Measurements from ENCODE around the gene NCKAP5.

Gene NCKAP5

DNA sequence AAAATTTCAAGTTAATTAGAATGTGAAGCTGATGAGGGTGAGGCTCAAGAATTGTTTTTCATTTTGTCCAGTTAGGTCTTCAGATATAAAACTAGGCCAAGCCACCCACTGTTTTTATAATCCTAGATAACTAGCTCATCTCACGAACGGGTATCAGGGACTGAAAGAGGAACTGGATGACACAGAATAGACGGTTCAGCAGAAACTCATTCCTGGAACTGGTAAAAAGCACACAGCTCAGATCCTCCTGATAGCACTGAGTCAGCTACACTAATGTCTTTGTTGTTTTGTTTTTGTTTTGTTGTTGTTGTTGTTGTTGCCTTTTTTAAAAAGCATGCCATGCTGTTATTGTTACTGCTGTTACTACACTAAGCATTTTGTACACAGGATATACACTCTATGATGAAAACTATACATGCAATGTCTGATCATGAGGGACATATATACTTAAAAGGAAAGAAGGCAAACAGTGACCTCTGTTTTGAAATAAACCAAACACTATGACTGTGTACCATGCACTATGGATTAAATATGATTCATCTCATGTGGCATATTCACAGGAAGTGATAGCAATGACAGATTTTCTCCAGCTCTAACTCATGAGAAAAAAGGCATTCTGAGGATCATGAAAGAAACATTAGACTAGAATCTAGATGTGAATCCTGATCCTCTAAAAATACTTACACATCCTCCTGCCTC, 437.6 kb downstream of the NCKAP5 start:
- no peak for DNase-seq

- DNase-seq = no peak
Observed at GRCh38 chr2:133124446-133124845, 443.8 kb downstream of the NCKAP5 start.

DNA sequence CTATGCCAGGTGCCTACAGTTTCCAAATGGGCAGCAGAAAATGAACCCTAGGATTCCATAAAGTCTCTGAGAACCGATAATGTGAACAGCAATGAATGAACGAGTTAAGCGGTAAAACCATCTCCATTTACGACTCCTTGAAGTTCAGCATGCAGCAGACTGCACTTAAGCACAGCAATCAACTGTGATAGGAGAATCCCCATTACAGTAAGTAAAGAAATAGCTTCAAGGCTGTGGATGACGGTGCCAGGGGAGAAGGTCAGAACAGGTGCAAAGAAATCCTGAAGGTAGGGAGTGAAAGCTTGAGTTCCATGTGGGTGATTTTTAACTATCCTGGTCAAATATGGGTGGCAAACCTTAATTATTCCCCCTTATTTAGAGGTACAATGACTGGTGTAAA, 444.4 kb downstream of the NCKAP5 start:
- DNase-seq = no peak

GRCh38 chr2:133123393-133123792, 444.9 kb downstream of the NCKAP5 start:
- DNase-seq = no peak

DNA sequence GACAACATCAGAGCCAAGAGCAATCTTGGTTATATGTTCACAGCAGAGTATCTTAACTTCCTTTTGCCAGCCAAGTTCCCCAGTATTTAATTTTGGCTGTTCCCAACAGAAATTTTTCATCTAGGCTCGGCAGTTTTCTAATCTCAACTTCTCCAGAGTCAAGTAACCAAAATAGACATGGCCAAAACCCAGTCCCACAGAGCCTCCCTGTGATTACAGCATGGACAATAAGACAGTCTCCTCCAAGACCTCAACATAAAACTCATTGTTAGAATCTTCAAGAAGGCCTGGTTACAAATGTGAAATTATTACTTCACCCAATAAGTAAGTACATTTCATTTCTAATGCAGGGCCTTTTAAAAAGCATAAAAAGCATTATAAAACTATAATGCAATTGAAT, 445.7 kb downstream of the NCKAP5 start:
- no peak for DNase-seq

GRCh38 chr2:133120310-133120709, 448.0 kb downstream of the NCKAP5 start:
- DNase-seq = no peak

DNA sequence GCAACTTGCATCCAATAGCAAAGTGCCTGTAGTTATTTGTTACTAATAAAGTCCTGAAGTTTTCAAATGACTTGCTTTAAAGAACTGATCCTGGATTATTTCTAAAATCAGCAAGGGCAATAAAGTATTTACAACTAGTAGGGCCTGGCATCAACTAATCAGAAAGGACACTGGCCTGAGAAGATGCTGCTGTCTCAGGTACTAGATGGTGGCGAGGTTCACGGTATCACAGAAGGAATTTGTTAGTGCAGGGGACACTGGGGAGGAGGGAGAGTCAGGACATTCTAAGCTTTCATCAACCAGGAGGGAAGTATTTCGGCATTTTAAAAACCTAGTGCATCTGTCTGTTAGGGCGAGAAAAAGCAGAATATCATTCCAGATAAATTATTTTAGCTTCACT, 458.1 kb downstream of the NCKAP5 start:
- DNase-seq = no peak

DNA sequence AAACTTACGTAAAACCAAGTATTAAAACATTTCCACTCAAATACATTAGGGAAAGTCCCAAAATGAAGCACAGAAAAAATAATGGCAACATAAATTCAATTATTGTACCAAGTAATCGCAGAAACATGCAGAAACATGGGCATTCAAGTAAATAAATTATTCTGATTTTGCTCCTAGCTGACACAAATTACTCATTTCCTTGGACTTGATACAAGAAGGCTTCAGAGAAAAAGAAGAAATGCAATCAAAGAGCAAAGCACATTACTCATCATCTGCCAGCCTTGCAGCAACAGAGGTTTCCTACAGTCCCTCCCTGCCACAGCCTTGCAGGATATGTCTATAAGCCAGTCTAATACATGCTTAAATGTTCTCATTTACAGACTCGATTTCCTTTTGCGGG, 458.5 kb downstream of the NCKAP5 start:
- DNase-seq = no peak

GRCh38 chr2:133107058-133107815, 461.0 kb downstream of the NCKAP5 start:
- DNase-seq = no peak

GRCh38 chr2:133104871-133105270, 463.4 kb downstream of the NCKAP5 start:
- no peak for DNase-seq

DNA sequence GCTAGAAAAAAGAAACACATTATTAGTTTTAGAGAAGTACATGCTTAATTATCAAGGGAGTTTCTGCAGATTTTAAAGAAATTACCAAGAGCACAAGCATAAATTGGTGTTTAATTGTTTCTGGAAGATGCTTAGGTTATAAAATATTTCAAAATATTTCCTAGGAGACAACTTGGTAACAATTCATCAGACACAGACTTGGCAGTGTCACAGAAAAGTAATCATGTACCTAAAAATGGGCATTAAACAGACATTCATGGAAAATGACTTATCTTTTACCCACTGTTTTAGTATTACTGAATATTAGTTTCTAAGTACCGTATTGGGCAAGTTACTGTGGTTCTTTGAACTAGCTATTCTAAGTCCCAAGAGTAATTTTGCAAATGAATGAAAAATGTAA, 469.5 kb downstream of the NCKAP5 start:
- no peak for DNase-seq

GRCh38 chr2:133097666-133098065, 470.6 kb downstream of the NCKAP5 start:
- no peak for DNase-seq

DNA sequence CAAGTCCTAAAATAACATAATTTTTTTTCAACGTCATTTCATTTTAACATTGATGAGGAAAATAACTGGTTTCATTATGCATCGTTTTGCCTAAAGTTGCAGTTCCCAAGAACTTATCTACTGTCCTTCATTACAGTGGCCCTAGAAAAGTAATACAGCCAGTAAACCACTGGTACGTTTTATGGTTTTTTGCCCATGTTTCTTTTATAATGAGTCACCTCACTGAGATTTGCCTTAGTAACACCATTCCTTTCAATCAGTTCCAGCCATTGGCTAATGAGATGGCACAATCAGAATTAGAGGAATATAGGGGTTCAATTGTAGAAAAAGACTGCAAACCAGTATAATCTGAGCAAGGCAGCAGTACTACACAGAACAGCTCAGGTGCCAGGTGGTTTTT, 475.7 kb downstream of the NCKAP5 start:
- no peak for DNase-seq

- no peak for DNase-seq
Observed at GRCh38 chr2:133090358-133090757, 477.9 kb downstream of the NCKAP5 start.

GRCh38 chr2:133086176-133086575, 482.1 kb downstream of the NCKAP5 start:
- DNase-seq = no peak

DNA sequence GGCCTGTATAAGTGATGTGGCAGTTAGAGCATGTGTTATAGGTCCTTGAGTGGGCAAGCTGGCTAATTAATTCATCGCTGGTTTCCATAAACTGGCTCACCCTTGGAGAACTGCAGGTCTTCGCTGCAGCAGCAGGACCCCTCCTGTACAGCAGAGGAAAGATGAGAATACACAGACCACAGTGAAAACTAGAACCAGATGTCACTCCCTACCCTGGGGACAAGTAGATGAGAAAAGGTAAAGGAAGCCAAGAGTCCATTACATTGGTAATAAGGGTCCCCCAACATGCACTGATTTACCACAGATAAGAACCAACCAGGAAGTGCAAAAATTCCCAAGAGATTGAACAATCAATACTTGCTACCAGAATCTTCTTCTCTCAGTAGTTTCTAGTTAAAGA, 482.6 kb downstream of the NCKAP5 start:
- no peak for DNase-seq

DNA sequence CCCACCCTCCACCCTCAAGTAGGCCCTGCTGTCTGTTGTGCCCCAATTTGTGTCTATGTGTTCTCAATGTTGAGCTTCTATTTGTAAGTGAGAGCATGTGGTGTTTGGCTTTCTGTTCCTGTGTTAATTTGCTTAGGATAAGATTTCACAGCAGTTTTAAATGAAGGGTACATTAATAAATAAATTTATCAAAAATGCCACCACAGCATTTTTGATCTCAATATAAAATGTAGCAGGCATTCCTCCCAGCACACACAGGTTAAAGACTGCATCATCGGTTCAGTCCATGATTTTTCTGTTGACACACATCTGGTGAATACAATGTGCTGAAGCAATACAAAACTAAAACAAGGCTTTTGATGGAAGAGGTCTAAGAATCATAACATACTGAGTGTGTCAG, 486.2 kb downstream of the NCKAP5 start:
- DNase-seq = no peak

DNA sequence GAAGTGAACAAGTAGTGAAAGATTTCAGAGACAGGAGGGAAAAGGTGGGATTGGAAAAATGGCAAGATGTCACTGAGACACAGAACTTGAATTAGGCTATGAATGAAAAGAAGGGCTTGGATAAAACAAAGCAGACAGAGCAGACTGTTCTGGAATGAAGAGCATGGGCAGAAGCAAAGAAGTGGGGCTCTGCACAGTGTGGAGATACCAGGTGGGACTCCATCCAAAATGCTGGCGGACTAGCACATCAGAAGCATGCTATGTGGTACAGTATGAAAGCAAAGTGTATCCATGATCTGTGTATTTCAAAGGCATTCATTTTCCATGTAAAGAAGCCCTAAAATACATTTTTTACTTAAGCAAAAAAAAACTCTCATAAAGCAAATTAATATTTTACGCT, 487.4 kb downstream of the NCKAP5 start:
- no peak for DNase-seq

- no peak for DNase-seq
Observed at GRCh38 chr2:133078667-133079411, 489.4 kb downstream of the NCKAP5 start.

- no peak for DNase-seq
Observed at GRCh38 chr2:133077269-133077822, 490.9 kb downstream of the NCKAP5 start.

DNA sequence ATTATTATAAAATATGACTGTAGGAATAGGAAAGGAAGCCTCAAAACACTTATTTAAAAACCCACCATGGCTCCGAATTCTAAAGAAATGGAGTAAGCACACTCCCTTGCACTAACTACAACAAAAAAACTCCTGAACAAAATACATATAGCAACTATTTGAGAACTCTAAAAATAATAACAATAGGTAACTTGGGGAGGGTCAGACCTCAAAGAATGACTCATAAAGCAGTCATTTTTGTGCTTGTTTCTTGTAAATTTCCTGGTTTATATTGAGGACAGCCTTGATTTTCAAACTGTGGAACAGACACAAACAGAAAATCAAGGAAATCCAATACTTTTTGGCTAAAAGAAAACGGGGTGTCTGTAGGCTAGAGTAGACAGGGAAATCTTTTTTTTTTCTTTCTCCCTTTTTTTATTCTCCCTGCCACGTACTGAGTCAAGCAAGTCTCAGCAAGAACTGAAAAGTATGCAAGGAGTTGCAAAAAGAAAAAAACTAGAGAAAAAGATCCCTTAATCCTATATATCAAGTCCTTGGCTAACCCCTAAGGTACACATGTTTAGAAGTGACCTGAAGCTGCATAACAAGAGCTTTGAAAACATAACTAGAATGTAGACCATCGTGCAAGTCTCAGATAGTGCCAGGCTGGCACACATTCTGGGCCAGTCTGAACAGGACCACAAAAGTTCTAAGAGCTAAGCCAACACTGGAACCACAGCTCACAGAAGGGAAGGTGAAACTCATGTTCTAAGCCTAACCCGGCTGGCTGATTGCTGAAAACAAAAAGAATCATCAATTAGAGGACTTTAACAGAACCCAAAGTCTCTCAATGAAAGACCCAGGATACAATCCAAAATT, 495.2 kb downstream of the NCKAP5 start:
- DNase-seq = no peak

GRCh38 chr2:133063775-133064174, 504.5 kb downstream of the NCKAP5 start:
- DNase-seq = no peak
